Bronchial epithelial cell (primary cell): Measurements from ENCODE around the gene OLFML2A. TPM values are rescaled to one million over a fixed set of nuclear protein-coding genes. Genes with fewer than 3 reads are reported as not detected.
"Not testable (repeated sequence)": the region's sequence is repeated elsewhere in the genome, so short reads cannot be mapped to it uniquely, and the experiment has no call there.

Source experiments
- DNase-seq: peaks from one replicate; pipeline ENCODE4 v3.0.0-alpha.2; 2010; ENCODE audit warnings: low read depth
- FAIRE-seq: peaks from 2 replicates; lab custom pipeline; 2011; peaks lifted over from hg19 to GRCh38; lab: Jason Lieb, UNC
- H3K27me3 ChIP-seq: 2 replicates; pipeline ENCODE4 v1.5.1; 2011; ENCODE audit warnings: low read length; ENCODE audit not compliant: control insufficient read depth, insufficient read depth
- H3K36me3 ChIP-seq: 2 replicates; pipeline ENCODE4 v1.5.1; 2011; ENCODE audit warnings: low read length; ENCODE audit not compliant: control insufficient read depth, insufficient read depth
- H3K4me3 ChIP-seq: 2 replicates; pipeline ENCODE4 v1.5.1; 2011; ENCODE audit warnings: mild to moderate bottlenecking, low read depth, low read length, control low read depth
- CTCF ChIP-seq: IDR thresholded peaks from 2 replicates; pipeline ENCODE4 v1.5.1; 2011; ENCODE audit warnings: mild to moderate bottlenecking, moderate library complexity, low read length, control low read depth, inconsistent platforms; ENCODE audit not compliant: insufficient read depth, severe bottlenecking
- total RNA-seq: library from RNA; depleted of rRNA; stranded (reverse); fragments of >200 nt; gene quantifications from 2 replicates; pipeline ENCODE4 v1.2.1, GENCODE V29; 2014

OLFML2A gene
- 4.5 and 6.3 TPM in 2 replicates for total RNA-seq

DNA sequence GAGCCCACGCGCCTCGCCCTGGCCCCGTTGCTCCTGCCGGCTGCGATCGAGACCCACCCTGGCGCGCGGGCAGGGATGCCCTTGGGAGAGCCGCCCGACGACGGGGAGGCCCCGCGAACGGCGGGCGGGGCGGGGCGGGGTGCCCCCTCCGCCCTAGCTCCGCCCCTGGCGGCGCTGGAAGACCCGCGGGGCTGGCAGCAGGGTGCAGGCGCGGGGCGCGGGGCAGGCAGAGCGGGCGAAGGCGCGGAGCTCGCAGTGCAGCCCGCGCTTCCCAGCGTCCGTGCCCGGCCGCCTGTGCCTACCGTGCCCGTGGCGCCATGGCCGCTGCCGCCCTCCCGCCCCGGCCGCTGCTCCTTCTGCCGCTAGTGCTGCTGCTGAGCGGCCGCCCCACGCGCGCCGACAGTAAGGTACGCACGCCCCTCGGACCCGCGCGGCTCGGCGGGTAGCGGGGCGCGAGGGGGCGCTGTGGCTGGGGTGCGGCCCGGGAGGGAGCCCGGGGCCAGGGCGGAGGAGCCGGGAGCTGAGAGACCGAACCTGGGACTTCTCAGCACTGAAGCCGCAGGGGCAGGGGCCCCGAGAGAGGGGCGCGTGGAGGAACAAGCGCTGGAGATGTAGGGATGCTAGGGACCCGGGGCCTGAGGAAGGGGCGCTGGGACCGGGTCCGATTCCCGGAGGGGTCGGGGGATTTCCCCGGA lies at the start of gene OLFML2A:
OLFML2A (plus strand) TSS at position 180 of the 695 bp plus-strand sequence; CDS start at position 318, 138 bp downstream.
- DNase-seq, result no peak

GRCh38 chr9:124730772-124731171 lies 46.2 kb upstream of the OLFML2A start:
- DNase-seq (no peak), FAIRE-seq (no peak)
- H3K36me3 ChIP-seq, result no peaks in the 10 kb centered on the region
- H3K4me3 ChIP-seq, result no peak overlapping the region
- no peak for TF ChIP-seq CTCF
- H3K27me3 ChIP-seq, result no peaks in the 10 kb centered on the region

More for the DNA sequence above, at the start of gene OLFML2A:
- no peak for FAIRE-seq
- H3K36me3 ChIP-seq, result no peaks in the 10 kb centered on the region
- TF ChIP-seq CTCF, result peak; percentile 34
- H3K4me3 ChIP-seq, result peak within 1 kb of the TSS; percentile 51
- H3K27me3 ChIP-seq, result no peaks in the 10 kb centered on the region

GRCh38 chr9:124733964-124734740 lies 42.8 kb upstream of the OLFML2A start:
- FAIRE-seq (no peak), DNase-seq (peak; percentile 49)
- H3K4me3 ChIP-seq, result no peak overlapping the region

DNA sequence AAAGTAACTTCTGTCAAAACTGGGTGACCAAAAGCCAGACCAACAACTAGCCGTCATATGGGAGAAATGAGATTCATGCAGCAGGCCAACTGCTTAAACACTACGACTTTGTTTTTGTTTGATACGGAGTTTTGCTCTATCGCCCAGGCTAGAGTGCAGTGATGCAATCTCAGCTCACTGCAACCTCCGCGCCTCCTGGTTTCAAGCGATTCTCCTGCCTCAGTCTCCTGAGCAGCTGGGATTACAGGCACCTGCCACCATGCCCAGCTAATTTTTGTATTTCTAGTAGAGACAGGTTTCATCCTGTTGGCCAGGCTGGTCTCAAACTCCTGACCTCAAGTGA lies 42.2 kb upstream of the OLFML2A start:
- H3K4me3 ChIP-seq, H3K27me3 ChIP-seq, H3K36me3 ChIP-seq, DNase-seq, FAIRE-seq: not testable (repeated sequence)

More at GRCh38 chr9:124733964-124734740, 42.8 kb upstream of the OLFML2A start:
- no peaks in the 10 kb centered on the region for H3K27me3 ChIP-seq
- TF ChIP-seq CTCF, result no peak
- no peaks in the 10 kb centered on the region for H3K36me3 ChIP-seq

DNA sequence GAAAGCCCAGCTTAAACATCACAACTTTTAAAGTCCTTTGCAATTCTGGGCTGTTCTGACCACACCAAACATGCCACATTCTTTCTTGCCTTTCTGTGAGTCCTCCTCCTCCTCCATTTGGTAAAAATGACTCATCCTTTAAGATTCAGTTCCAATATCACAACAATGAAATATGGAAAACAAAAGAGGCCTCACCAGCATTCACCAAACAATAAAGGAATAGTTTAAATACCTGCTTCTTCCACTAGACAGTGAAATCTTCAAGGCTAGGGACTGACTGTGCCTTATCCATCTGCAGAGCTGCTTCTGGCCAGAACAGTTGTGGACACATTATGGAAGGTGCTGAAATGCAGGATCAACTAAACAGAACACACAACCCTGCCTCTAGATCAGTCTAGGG lies 41.8 kb upstream of the OLFML2A start:
- no peak for TF ChIP-seq CTCF
- peak; percentile 66 for DNase-seq
- Histone ChIP-seq H3K27me3 (no peaks in the 10 kb centered on the region), H3K36me3 (no peaks in the 10 kb centered on the region), H3K4me3 (no peak overlapping the region)
- FAIRE-seq, result no peak

GRCh38 chr9:124738075-124738474 lies 38.9 kb upstream of the OLFML2A start:
- not testable (repeated sequence) for H3K36me3 ChIP-seq, DNase-seq, FAIRE-seq, H3K4me3 ChIP-seq, H3K27me3 ChIP-seq
